Osteoblast (primary cell): Measurements from ENCODE around the gene PHF2. TPM values are rescaled to one million over a fixed set of nuclear protein-coding genes. Genes with fewer than 3 reads are reported as not detected.

Experiments used
- DNase-seq: peaks from one replicate; pipeline ENCODE4 v3.0.0; 2011; ENCODE audit warnings: low spot score, mixed read lengths; ENCODE audit not compliant: insufficient read length; ENCODE audit errors: missing footprints
- H2AFZ ChIP-seq: 2 replicates; pipeline ENCODE4 v1.6.0; 2011; ENCODE audit warnings: mild to moderate bottlenecking, low read length
- H3K27ac ChIP-seq: 2 replicates; pipeline ENCODE4 v1.5.1; 2011; ENCODE audit warnings: mild to moderate bottlenecking, low read depth, low read length, moderate library complexity
- H3K27me3 ChIP-seq: 2 replicates; pipeline ENCODE4 v1.6.0; 2012; ENCODE audit warnings: mild to moderate bottlenecking, control low read depth, inconsistent platforms, low read length, moderate library complexity; ENCODE audit not compliant: insufficient read depth
- H3K36me3 ChIP-seq: 2 replicates; pipeline ENCODE4 v1.5.1; 2011; ENCODE audit warnings: mild to moderate bottlenecking, low read length, control low read depth, moderate library complexity; ENCODE audit not compliant: insufficient read depth
- H3K4me1 ChIP-seq: 2 replicates; pipeline ENCODE4 v1.5.1; 2011; ENCODE audit warnings: mild to moderate bottlenecking, low read length, control low read depth, moderate library complexity; ENCODE audit not compliant: insufficient read depth
- H3K4me2 ChIP-seq: 2 replicates; pipeline ENCODE4 v1.6.0; 2011; ENCODE audit warnings: mild to moderate bottlenecking, low read length; ENCODE audit not compliant: insufficient read depth
- H3K4me3 ChIP-seq: fragments of 200-600 bp; sonication (generic); 3 replicates; pipeline ENCODE4 v1.5.1; 2012; ENCODE audit warnings: mild to moderate bottlenecking, low read length, inconsistent platforms; ENCODE audit not compliant: insufficient read depth
- H3K79me2 ChIP-seq: 2 replicates; pipeline ENCODE4 v1.6.0; 2012; ENCODE audit warnings: mild to moderate bottlenecking, low read length, control low read depth, inconsistent platforms; ENCODE audit not compliant: insufficient read depth
- H3K9me3 ChIP-seq: 2 replicates; pipeline ENCODE4 v1.5.1; 2011; ENCODE audit warnings: low read depth, low read length, control low read depth
- H4K20me1 ChIP-seq: 2 replicates; pipeline ENCODE4 v1.6.0; 2012; ENCODE audit warnings: mild to moderate bottlenecking, low read length, control low read depth; ENCODE audit not compliant: insufficient read depth
- CTCF ChIP-seq: IDR thresholded peaks from 2 replicates; pipeline ENCODE4 v1.5.1; 2011; ENCODE audit warnings: mild to moderate bottlenecking, low read depth, low read length, moderate library complexity; ENCODE audit errors: extremely low read depth
- total RNA-seq: library from RNA; depleted of rRNA; stranded (reverse); fragments of >200 nt; gene quantifications from 2 replicates; pipeline ENCODE4 v1.2.3, GENCODE V29; 2012

The PHF2 gene
- total RNA-seq, 1 donor = 14.8 TPM

- DNase-seq = no peak
- no peak for TF ChIP-seq CTCF
- H4K20me1 ChIP-seq = peaks cover 55% of the 10 kb centered on the region
- no peaks in the 10 kb centered on the region for H3K27me3 ChIP-seq
- no peak overlapping the region for H2AFZ ChIP-seq
- H3K4me1 ChIP-seq = no peaks in the 10 kb centered on the region
- no peak overlapping the region for H3K4me3 ChIP-seq
- H3K36me3 ChIP-seq = no peaks in the 10 kb centered on the region
- H3K79me2 ChIP-seq = peaks cover 84% of the 10 kb centered on the region
- H3K27ac ChIP-seq = no peak overlapping the region
- no peaks in the 10 kb centered on the region for H3K9me3 ChIP-seq
- H3K4me2 ChIP-seq = no peak overlapping the region
Measured at GRCh38 chr9:93623753-93624152, 47.4 kb downstream of the PHF2 start.

GRCh38 chr9:93624431-93624834 is 48.0 kb downstream of the PHF2 start:
- H3K4me2 ChIP-seq = no peak overlapping the region
- no peak overlapping the region for H2AFZ ChIP-seq
- H3K27ac ChIP-seq = no peak overlapping the region
- peaks cover 82% of the 10 kb centered on the region for H3K79me2 ChIP-seq
- no peak for TF ChIP-seq CTCF
- no peaks in the 10 kb centered on the region for H3K27me3 ChIP-seq
- no peak overlapping the region for H3K4me3 ChIP-seq
- no peaks in the 10 kb centered on the region for H3K9me3 ChIP-seq
- no peak for DNase-seq
- no peaks in the 10 kb centered on the region for H3K4me1 ChIP-seq
- H3K36me3 ChIP-seq = no peaks in the 10 kb centered on the region
- peaks cover 50% of the 10 kb centered on the region for H4K20me1 ChIP-seq

- Histone ChIP-seq H3K79me2 (peaks cover 83% of the 10 kb centered on the region), H3K4me2 (no peak overlapping the region), H3K27me3 (no peaks in the 10 kb centered on the region), H3K4me3 (no peak overlapping the region), H3K27ac (no peak overlapping the region), H4K20me1 (peaks cover 49% of the 10 kb centered on the region), H3K9me3 (no peaks in the 10 kb centered on the region), H3K36me3 (no peaks in the 10 kb centered on the region), H3K4me1 (no peaks in the 10 kb centered on the region), H2AFZ (no peak overlapping the region)
- no peak for TF ChIP-seq CTCF
- DNase-seq = no peak
Measured at GRCh38 chr9:93624977-93625376, 48.6 kb downstream of the PHF2 start.

GRCh38 chr9:93629920-93630319 is 53.5 kb downstream of the PHF2 start:
- no peaks in the 10 kb centered on the region for H3K4me1 ChIP-seq
- no peak for TF ChIP-seq CTCF
- no peaks in the 10 kb centered on the region for H3K9me3 ChIP-seq
- H3K36me3 ChIP-seq = peaks cover 12% of the 10 kb centered on the region
- H3K79me2 ChIP-seq = peaks cover 42% of the 10 kb centered on the region
- no peak overlapping the region for H3K4me3 ChIP-seq
- peaks cover 17% of the 10 kb centered on the region for H4K20me1 ChIP-seq
- H3K27me3 ChIP-seq = no peaks in the 10 kb centered on the region
- H3K27ac ChIP-seq = no peak overlapping the region
- H3K4me2 ChIP-seq = no peak overlapping the region
- H2AFZ ChIP-seq = no peak overlapping the region
- DNase-seq = no peak
